Endothelial cell of umbilical vein (primary cell): ENCODE measurements around the gene ZNF764.

Experiments
- EZH2 ChIP-seq: IDR thresholded peaks from 2 replicates; pipeline ENCODE4 v1.6.1; 2012; ENCODE audit warnings: borderline replicate concordance, low read depth, mild to moderate bottlenecking, moderate library complexity, low read length, inconsistent platforms; ENCODE audit not compliant: severe bottlenecking
- POLR2A ChIP-seq: IDR thresholded peaks from 2 replicates; pipeline ENCODE4 v1.6.1; 2012; ENCODE audit warnings: low read depth, mild to moderate bottlenecking, control low read depth, low read length
- POLR2AphosphoS5 ChIP-seq: IDR thresholded peaks from 2 replicates; pipeline ENCODE4 v1.6.1; 2012; ENCODE audit warnings: low read depth, mild to moderate bottlenecking, control low read depth, low read length, moderate library complexity; ENCODE audit not compliant: insufficient read depth
- TF ChIP-seq, protein P1 (sequence below), 2 donors: IDR thresholded peaks; 1 replicate in 1 of 2; 2 replicates in 1 of 2; pipeline ENCODE4 v1.5.1; 2011; ENCODE audit warnings: low read length in 2 of 2, mild to moderate bottlenecking in 2 of 2, moderate library complexity in 2 of 2, control low read depth in 1 of 2, inconsistent platforms in 1 of 2, low read depth in 1 of 2; ENCODE audit not compliant: insufficient read depth in 1 of 2; ENCODE audit errors: extremely low read depth in 1 of 2
- TF ChIP-seq, protein P2 (sequence below): IDR thresholded peaks from 2 replicates; pipeline ENCODE4 v1.6.1; 2011; ENCODE audit not compliant: insufficient read depth, insufficient read length

DNA sequence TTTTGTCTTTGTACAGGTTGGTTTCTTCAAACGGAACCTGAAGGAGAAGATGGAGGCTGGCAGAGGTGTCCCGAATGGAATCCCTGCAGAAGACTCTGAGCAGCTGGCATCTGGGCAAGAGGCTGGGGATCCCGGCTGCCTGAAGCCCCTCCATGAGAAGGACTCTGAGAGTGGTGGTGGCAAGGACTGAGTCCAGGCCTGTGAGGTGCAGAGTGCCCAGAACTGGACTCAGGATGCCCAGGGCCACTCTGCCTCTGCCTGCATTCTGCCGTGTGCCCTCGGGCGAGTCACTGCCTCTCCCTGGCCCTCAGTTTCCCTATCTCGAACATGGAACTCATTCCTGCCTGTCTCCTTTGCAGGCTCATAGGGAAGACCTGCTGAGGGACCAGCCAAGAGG, 36.7 kb downstream of the ZNF764 start:
- no peak for TF ChIP-seq POLR2A
- TF ChIP-seq, protein P1, sequence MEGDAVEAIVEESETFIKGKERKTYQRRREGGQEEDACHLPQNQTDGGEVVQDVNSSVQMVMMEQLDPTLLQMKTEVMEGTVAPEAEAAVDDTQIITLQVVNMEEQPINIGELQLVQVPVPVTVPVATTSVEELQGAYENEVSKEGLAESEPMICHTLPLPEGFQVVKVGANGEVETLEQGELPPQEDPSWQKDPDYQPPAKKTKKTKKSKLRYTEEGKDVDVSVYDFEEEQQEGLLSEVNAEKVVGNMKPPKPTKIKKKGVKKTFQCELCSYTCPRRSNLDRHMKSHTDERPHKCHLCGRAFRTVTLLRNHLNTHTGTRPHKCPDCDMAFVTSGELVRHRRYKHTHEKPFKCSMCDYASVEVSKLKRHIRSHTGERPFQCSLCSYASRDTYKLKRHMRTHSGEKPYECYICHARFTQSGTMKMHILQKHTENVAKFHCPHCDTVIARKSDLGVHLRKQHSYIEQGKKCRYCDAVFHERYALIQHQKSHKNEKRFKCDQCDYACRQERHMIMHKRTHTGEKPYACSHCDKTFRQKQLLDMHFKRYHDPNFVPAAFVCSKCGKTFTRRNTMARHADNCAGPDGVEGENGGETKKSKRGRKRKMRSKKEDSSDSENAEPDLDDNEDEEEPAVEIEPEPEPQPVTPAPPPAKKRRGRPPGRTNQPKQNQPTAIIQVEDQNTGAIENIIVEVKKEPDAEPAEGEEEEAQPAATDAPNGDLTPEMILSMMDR (IDR thresholded peaks at IDR 0.05; ENCODE audit: extremely low read depth in 1 of 2, insufficient read depth in 1 of 2, low read depth in 1 of 2, low read length in 2 of 2): no peak
- TF ChIP-seq, protein P2, sequence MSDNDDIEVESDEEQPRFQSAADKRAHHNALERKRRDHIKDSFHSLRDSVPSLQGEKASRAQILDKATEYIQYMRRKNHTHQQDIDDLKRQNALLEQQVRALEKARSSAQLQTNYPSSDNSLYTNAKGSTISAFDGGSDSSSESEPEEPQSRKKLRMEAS: no peak
- TF ChIP-seq POLR2AphosphoS5: no peak
- no peak for TF ChIP-seq EZH2
